Liver (tissue), 3 donors: Measurements from ENCODE around the gene ZNF618.

ENCODE experiments used
- ATF3 ChIP-seq: IDR thresholded peaks from 2 replicates; pipeline ENCODE4 v1.6.1; 2016; ENCODE audit warnings: antibody characterized with exemption
- EGR1 ChIP-seq, 2 donors: IDR thresholded peaks; 2 replicates each; pipeline ENCODE4 v1.6.1; 2016 to 2018; ENCODE audit warnings: antibody characterized with exemption in 2 of 2, low read depth in 2 of 2
- FOXA1 ChIP-seq: IDR thresholded peaks from 2 replicates; pipeline ENCODE4 v1.6.1; 2016; ENCODE audit warnings: antibody characterized with exemption
- GABPA ChIP-seq, 2 donors: IDR thresholded peaks in 1 of 2; conservative IDR thresholded peaks in 1 of 2; 2 replicates each; pipeline ENCODE4 v1.6.1; 2016; ENCODE audit warnings: antibody characterized with exemption in 2 of 2, mild to moderate bottlenecking in 1 of 2, moderate library complexity in 1 of 2
- JUND ChIP-seq, 2 donors: IDR thresholded peaks; 2 replicates each; pipeline ENCODE4 v1.6.1; 2016; ENCODE audit warnings: antibody characterized with exemption in 2 of 2
- RAD21 ChIP-seq, 2 donors: IDR thresholded peaks; 2 replicates each; pipeline ENCODE4 v1.6.1; 2016; ENCODE audit warnings: antibody characterized with exemption in 2 of 2, mild to moderate bottlenecking in 2 of 2
- REST ChIP-seq: IDR thresholded peaks from 2 replicates; pipeline ENCODE4 v1.6.1; 2016; ENCODE audit warnings: antibody characterized with exemption, mild to moderate bottlenecking
- SP1 ChIP-seq: IDR thresholded peaks from 2 replicates; pipeline ENCODE4 v1.6.1; 2018; ENCODE audit warnings: antibody characterized with exemption, mild to moderate bottlenecking
- TAF1 ChIP-seq: conservative IDR thresholded peaks from 2 replicates; pipeline ENCODE4 v1.6.1; 2016; ENCODE audit warnings: antibody characterized with exemption, mild to moderate bottlenecking
- TF ChIP-seq, protein P1 (sequence below): fragments of 150-350 bp; IDR thresholded peaks from 2 replicates; pipeline ENCODE4 v1.5.1; 2017; ENCODE audit warnings: improper control_type of control experiment, low read depth, low read length; ENCODE audit not compliant: missing input control
- TF ChIP-seq, protein P2 (sequence below): IDR thresholded peaks from 2 replicates; pipeline ENCODE4 v1.6.1; 2016; ENCODE audit warnings: antibody characterized with exemption
- TF ChIP-seq, protein P3 (sequence below): IDR thresholded peaks from 2 replicates; pipeline ENCODE4 v1.6.1; 2016; ENCODE audit warnings: antibody characterized with exemption
- donor health status: healthy.
- donor health status: healthy.

DNA sequence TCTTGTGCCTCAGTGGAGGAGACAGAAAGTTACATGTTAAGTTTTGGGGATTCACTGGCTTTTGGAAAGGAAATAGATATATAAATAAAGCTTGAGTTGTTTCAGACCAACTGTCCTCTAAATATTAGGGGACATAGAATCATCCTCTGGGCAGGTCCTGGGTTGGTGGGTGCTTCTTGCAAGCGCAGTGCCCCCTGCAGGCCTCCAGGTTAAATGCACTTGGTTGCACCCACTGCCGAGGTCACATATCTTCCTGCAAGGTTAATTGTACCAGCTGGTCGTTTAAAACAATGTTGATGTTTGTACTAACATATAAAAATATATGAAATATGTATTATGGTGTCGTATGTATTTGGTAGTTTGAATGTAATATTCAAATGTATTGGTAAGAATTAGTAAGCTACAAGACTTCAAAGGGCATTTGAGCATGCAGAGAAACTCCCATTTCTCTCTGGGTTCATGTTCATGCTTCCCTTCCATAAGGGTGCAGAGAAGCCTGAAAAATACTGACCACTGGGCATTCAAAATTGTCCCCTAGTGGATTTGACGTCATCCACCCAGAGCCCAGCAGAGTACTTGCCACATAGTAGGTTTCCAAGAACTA, 87.0 kb downstream of the ZNF618 start:
- no peak for TF ChIP-seq REST
- TF ChIP-seq GABPA (IDR thresholded peaks at IDR 0.05 in 1 of 2, conservative IDR thresholded peaks at IDR 0.05 in 1 of 2): no peak
- no peak for TF ChIP-seq JUND (IDR thresholded peaks at IDR 0.05)
- TF ChIP-seq, protein P1, sequence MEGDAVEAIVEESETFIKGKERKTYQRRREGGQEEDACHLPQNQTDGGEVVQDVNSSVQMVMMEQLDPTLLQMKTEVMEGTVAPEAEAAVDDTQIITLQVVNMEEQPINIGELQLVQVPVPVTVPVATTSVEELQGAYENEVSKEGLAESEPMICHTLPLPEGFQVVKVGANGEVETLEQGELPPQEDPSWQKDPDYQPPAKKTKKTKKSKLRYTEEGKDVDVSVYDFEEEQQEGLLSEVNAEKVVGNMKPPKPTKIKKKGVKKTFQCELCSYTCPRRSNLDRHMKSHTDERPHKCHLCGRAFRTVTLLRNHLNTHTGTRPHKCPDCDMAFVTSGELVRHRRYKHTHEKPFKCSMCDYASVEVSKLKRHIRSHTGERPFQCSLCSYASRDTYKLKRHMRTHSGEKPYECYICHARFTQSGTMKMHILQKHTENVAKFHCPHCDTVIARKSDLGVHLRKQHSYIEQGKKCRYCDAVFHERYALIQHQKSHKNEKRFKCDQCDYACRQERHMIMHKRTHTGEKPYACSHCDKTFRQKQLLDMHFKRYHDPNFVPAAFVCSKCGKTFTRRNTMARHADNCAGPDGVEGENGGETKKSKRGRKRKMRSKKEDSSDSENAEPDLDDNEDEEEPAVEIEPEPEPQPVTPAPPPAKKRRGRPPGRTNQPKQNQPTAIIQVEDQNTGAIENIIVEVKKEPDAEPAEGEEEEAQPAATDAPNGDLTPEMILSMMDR: peak; percentile 56
- no peak for TF ChIP-seq ATF3
- TF ChIP-seq, protein P2, sequence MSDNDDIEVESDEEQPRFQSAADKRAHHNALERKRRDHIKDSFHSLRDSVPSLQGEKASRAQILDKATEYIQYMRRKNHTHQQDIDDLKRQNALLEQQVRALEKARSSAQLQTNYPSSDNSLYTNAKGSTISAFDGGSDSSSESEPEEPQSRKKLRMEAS: no peak
- TF ChIP-seq, protein P3, sequence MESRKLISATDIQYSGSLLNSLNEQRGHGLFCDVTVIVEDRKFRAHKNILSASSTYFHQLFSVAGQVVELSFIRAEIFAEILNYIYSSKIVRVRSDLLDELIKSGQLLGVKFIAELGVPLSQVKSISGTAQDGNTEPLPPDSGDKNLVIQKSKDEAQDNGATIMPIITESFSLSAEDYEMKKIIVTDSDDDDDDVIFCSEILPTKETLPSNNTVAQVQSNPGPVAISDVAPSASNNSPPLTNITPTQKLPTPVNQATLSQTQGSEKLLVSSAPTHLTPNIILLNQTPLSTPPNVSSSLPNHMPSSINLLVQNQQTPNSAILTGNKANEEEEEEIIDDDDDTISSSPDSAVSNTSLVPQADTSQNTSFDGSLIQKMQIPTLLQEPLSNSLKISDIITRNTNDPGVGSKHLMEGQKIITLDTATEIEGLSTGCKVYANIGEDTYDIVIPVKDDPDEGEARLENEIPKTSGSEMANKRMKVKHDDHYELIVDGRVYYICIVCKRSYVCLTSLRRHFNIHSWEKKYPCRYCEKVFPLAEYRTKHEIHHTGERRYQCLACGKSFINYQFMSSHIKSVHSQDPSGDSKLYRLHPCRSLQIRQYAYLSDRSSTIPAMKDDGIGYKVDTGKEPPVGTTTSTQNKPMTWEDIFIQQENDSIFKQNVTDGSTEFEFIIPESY: no peak
- no peak for TF ChIP-seq FOXA1
- TF ChIP-seq TAF1: no peak
- TF ChIP-seq EGR1 (IDR thresholded peaks at IDR 0.05; ENCODE audit: low read depth in 2 of 2): no peak
- no peak for TF ChIP-seq SP1
- TF ChIP-seq RAD21 (IDR thresholded peaks at IDR 0.05): peak; percentile 64 to 72
